HK-2 (cell line): ENCODE results near the gene UMODL1.

Experiments
- DNase-seq: peaks from one replicate; pipeline ENCODE4 v3.0.0-alpha.2; 2018; ENCODE audit not compliant: unreplicated experiment

Gene UMODL1

GRCh38 chr21:42071146-42071737 lies at the start of gene UMODL1:
UMODL1 (plus strand) TSS chr21:42071317; CDS start chr21:42071317, 0 bp downstream.
- no peak for DNase-seq

- no peak for DNase-seq
Observed at GRCh38 chr21:42021371-42022090, 49.6 kb upstream of the UMODL1 start.

- DNase-seq, result no peak
Observed at GRCh38 chr21:42022091-42022430, 49.1 kb upstream of the UMODL1 start.

GRCh38 chr21:42022906-42023305 lies 48.2 kb upstream of the UMODL1 start:
- DNase-seq, result no peak

- no peak for DNase-seq
Observed at GRCh38 chr21:42025376-42026081, 45.6 kb upstream of the UMODL1 start.

GRCh38 chr21:42026082-42026435 lies 45.1 kb upstream of the UMODL1 start:
- no peak for DNase-seq

DNA sequence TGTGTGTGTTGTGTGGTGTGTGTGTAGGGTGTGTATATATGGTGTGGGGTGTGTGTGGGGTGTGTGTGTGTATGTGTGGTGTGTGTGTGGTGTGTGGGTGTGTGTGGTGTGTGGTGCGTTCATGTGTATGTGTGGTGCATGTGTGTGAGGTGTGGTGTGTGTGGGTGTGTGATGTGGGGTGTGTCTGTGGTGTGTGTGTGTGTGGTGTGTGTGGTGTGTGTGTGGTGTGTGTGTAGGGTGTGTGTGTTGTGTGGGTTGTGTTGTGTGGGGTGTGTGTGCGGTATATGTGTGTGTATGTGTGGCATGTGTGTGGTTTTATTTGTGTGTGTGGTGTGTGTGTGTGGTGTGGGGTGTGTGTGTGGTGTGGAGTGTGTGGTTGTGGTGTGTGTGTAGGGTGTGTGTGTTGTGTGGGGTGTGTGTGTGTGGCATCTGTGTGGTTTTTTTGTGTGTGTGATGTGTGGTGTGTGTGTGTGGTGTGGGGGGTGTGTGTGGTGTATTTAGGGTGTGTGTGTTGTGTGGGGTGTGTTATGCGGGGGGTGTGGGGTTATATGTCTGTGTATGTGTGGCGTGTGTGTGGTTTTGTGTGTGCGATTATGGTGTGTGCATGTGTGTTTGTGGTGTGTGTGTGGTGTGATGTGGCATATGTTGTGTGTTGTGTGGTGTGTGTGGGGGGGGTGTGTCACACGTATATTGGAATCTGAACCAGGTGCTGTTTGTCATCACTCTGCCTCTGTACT lies 43.9 kb upstream of the UMODL1 start:
- no peak for DNase-seq

- DNase-seq, result no peak
Observed at GRCh38 chr21:42027822-42028765, 43.0 kb upstream of the UMODL1 start.

DNA sequence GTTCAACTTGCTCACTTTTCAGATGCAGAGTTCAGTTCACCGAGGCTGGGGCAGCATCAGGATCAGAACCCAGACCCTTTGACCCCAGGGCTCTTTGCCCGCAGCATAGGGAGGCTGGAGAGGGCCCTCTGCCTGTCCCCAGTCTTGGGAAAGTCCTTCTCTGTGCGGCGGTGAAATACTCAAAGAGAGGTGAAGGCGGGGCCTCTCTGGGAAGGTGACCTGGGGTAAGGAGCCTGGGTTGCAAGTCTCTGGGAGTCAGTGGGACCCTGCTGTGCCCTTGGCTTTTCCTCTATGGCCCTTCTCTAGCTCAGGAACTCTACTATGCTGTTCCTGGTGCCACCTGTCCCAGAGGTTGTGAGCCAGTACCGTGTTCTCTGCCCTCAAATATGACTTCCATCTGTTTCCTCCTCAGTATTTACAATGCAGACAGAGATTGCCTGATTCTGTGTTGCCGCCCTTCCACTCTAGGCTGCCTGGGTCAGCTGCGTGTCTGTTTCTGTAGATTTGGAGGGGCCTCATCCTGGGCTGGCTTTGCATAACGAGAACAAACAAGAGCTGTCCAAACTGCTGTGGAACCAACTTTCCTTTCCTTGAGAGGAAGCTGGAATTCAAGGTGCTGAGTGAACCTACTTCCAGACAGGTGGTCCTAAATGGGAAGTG lies 42.2 kb upstream of the UMODL1 start:
- DNase-seq, result no peak

DNA sequence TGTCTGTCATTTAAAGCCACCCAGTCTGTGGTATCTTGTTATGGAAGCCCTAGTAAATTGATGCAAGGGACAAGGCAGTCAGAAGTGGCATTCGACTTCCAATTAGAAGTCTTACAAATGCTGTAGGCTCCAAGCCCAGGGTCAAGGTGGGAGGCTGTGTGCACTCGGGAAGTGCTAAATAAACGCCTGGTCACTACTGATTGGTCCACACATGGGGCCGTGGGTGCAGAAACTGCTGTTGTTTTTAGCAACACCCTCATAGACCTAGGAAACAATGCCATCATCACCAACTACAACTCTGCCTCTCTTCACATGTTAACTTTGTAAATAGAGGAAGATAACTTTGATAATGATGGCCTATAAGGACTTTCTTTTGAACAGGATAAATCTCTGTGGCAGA lies 40.8 kb upstream of the UMODL1 start:
- DNase-seq, result no peak

GRCh38 chr21:42031241-42031640 lies 39.9 kb upstream of the UMODL1 start:
- no peak for DNase-seq

- DNase-seq, result no peak
Observed at GRCh38 chr21:42031816-42032215, 39.3 kb upstream of the UMODL1 start.

- DNase-seq, result no peak
Observed at GRCh38 chr21:42032266-42032665, 38.9 kb upstream of the UMODL1 start.

DNA sequence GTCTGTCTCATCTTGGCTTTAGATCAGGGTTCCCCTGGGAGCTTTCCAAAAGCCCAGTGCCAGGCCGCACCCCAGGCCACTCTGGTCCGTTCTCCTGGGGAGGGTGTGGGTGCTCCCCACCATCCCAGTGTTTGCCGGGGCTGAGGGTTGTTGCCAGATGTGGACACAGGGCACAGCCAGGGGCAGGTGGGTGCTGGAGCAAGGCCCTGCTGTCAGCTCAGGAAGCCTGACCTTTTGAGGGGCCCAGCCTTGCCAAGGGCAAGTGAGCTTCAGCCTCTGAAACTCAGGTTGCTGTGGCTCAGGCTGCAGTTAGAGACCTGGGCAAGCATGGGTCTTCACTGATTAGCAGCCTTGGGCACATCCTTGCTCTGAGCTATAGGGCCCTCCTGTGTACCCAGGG lies 38.1 kb upstream of the UMODL1 start:
- no peak for DNase-seq

DNA sequence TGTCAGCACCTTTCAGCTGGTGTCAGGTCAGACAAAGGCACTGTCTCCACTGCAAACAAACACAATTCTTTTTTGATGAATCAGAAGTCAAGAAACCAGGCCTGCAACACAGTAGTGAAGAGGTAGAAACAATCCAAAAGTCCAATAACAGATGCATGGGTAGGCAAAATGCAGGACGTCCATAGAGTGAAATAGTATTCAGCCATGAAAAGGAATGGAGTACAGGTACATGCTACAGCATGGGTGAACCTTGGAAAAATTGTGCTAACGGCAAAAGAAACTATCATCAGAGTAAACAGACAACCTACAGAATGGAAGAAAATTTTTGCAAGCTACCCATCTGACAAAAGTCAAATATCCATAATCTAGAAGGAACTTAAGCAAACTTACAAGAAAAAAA lies 34.8 kb upstream of the UMODL1 start:
- no peak for DNase-seq

DNA sequence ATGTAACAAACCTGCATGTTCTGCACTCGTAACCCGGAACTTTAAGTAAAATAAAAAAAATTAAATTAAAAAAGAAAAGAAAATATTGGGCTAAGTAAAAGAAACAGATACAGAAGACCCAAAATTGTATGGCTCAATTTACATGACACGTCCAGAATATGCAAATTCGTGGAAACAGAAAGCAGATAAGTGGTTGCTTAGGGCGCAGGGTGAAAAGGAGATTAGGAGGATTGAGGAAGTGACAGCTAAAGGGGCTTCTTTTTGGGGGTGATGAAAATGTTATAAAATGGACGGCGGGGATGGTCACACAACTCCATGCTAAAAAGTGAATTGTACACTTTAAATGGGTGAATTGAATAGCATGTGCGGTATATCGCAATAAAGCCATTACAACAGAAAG lies 33.6 kb upstream of the UMODL1 start:
- DNase-seq, result no peak

- DNase-seq, result no peak
Observed at GRCh38 chr21:42037943-42038342, 33.2 kb upstream of the UMODL1 start.

DNA sequence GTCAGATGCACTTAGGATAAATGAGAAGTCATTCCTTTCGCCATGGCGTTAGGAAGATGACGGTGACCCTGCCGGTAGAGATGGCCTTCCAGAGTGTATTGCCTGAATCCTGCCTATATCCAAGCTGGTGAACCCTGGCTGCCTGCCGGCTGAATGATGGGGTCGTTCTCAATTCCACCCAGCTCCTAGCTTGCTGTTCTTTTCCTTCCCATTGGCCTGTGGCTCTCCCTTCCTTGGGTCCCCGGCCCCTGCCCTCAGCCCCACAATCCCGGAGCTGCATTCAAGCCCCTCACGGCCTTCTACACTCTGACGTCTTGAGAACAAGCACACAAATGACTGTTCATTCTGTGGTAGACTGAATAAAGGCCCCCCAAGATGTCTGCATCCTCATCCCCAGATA lies 32.7 kb upstream of the UMODL1 start:
- no peak for DNase-seq

DNA sequence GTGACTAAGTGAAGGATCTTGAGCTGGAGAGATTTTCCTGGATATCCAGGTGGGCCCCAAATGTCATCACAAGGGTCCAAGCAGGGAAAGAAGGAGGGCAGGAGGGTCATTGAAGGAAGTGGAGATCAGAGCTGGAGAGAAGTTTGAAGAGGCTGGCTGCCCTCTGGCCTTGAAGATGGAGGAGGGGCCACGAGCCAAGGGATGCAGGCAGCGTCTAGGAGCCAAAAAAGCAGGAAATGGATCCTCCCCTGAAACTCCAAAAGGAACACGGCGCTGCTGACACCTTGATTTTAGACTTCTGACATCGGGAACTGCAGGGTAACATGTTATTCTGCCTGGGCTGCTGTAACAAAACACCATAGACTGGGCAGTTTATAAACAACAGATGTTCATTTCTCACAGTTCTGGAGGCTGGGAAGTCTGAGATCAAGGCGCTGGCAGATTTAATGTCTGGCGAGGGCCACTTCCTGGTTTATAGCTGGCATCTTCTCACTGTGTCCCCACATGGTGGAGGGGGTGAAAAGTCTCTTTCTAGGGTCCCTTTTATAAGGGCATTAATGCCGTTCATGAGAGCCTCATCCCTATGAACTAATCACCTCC lies 32.2 kb upstream of the UMODL1 start:
- DNase-seq, result no peak

GRCh38 chr21:42039470-42039901 lies 31.6 kb upstream of the UMODL1 start:
- no peak for DNase-seq
